DMS153 treated with DMSO at 0.1 percent for 48 hours (cell line): ENCODE results near the gene MEIS3.
"Not testable (repeated sequence)": the region's sequence is repeated elsewhere in the genome, so short reads cannot be mapped to it uniquely, and the experiment has no call there.

Source experiments
- DNase-seq: peaks from one replicate; lab custom pipeline; 2025; ENCODE audit not compliant: unreplicated experiment; lab: John Stamatoyannopoulos, UW

The MEIS3 gene

DNA sequence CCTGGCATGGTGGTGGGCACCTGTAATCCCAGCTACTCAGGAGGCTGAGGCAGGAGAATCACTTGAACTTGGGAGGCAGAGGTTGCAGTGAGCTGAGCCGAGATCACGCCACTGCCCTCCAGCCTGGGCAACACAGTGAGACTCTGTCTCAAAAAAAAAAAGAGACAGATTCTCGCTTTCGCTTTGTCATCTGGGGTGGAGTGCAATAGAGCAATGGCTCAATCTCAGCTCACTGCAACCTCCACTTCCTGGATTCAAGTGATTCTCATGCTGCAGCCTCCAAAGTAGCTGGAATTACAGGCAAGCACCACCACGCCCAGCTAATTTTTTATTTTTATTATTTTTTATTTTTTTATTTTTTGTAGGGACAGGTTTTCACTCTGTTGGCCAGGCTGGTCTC, 30.6 kb downstream of the MEIS3 start:
- DNase-seq: not testable (repeated sequence)

DNA sequence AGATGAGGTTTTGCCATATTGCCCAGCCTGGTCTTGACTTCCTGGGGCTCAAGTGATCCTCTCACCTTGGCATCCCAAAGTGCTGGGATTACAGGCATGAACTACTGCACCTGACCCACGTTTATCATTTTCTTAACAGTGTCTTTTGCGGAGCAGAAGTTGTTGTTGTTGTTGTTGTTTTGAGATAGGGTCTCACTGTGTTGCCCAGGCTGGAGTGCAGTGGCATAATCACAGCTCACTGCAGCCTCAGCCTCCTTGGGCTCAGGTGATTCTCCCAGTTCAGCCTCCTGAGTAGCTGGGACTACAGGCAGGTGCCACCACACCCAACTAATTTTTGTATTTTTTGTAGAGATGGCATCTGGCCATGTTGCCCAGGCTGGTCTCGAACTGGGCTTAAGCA, 31.7 kb downstream of the MEIS3 start:
- DNase-seq: not testable (repeated sequence)

DNA sequence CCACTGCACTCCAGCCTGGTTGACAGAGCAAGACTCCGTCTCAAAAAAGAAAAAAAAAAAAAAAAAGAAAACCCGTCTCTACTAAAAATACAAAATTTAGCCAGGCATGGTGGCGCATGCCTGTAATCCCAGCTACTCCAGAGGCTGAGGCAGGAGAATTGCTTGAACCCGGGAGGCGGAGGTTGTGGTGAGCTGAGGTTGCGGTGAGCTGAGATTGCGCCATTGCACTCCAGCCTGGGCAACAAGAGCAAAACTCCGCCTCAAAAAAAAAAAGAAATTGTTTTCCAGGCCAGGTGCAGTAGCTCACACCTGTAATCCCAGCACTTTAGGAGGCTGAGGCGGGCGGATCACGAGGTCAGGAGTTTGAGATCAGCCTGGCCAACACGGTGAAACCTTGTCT, 32.7 kb downstream of the MEIS3 start:
- not testable (repeated sequence) for DNase-seq

DNA sequence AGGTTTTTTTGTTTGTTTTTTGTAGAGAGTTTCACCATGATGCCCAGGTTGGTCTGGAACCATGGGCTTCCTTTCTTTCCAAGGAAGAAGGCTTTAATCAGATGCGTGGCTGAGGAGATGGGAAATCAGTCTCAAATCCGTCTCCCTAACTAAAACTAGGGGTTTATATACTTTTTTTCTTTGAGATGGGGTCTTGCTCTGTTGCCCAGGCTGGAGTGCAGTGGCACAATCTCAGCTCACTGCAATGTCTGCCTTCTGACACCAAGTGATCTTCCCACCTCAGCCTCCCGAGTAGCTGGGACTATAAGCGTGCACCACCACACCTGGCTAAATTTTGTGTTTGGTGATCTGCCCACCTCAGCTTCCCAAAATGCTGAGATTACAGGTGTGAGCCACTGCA, 34.8 kb downstream of the MEIS3 start:
- DNase-seq: not testable (repeated sequence)

DNA sequence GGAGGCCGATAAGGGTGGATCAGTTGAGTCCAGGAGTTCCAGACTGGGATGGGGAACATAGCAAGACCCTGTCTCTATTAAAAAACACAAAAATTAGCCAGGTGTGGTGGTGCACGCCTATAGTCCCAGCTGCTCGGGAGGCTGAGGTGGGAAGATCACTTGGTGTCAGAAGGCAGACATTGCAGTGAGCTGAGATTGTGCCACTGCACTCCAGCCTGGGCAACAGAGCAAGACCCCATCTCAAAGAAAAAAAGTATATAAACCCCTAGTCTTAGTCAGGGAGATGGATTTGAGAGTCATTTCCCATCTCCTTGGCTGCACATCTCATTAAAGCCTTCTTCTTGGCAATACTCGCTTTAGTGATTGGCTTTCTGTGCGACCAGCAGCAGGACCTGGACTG, 35.4 kb downstream of the MEIS3 start:
- DNase-seq: not testable (repeated sequence)

DNA sequence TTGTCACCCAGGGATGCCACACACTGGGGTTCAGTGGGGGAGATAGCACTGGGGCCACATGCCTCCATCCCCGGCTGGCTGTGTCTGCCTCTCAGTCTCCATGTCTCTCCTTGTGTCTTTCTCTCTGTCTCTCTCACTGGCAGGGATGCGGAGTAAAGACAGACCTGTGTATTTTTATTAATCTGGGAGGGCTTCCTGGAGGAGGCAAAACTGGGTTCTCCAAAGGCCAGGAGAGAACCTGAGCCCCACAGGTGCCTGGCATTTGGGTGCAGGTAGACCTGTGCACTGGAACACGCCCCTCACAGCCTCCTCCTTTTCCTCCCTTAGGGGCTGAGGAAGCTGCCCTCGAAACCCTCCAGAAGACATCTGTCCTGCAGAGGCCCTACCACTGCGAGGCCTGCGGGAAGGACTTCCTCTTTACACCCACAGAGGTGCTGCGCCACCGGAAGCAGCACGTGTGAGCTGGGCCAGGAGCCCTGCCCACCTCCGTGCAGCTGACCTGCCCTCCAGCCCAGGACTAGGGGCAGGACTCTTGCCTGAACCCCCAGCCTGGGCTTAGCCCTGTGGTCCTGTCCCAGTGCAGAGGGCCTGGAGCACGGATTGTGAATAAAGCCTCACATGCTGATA, 37.6 kb downstream of the MEIS3 start:
- no peak for DNase-seq

DNA sequence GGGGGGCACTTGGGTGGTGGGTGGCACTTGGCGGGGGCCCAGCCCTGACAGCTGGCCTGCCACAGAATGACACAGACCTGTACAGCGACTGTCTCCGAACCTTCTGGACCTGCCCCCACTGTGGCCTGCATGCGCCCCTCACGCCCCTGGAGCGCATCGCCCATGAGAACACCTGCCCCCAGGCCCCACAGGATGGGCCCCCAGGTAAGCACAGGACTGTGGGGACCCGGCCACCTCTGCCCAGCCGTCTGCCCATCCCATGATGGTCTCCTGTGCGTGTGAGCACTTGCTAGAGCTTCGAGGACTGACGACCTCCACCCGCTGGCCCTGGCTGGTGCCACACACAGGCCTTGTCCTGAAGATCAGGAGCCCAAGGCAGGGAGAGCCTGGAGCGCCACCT, 38.2 kb downstream of the MEIS3 start:
- DNase-seq: no peak

DNA sequence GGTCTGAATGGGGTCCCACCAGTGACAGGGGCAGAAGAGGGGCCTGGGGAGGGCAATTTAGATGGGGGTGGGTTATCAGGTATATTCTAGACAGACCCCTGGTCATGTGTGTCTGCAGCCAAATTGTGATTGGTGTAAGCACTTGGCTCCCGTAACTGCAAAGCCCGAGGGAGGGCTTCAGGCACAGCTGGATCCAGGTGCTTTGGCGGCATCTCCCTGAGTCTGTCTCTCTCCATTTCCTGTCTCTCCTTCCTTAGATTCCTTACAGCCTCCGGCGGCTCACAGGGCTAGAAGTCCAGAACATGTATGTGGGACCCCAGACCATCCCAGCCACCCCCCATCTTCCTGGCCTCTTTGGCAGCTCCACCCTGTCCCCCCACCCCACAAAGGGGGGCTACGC, 38.8 kb downstream of the MEIS3 start:
- DNase-seq: no peak

DNA sequence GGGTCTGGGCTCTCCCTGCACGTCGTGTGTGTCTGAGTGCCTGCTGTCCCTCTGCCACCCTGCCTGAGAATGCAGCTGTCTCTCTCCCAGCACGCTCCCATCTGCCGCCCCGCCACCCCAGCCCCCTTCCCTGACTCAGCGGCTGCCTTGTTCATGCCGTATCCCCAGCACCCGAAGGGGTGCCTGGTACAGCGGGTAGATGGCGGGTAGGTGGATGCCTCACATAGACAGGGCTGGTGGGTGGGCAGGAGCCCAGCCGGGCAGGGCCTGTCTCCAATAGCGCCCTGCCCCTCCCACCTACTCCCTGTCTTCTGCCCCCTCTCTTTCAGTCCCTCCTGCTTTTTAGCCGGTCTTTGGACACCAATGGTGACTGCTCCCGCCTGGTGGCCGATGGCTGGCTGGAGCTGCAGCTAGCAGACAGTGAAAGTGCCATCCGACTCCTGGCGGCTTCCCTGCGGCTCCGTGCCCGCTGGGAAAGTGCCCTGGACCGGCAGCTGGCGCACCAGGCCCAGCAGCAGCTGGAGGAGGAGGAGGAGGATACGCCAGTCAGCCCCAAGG, 39.9 kb downstream of the MEIS3 start:
- DNase-seq: no peak

DNA sequence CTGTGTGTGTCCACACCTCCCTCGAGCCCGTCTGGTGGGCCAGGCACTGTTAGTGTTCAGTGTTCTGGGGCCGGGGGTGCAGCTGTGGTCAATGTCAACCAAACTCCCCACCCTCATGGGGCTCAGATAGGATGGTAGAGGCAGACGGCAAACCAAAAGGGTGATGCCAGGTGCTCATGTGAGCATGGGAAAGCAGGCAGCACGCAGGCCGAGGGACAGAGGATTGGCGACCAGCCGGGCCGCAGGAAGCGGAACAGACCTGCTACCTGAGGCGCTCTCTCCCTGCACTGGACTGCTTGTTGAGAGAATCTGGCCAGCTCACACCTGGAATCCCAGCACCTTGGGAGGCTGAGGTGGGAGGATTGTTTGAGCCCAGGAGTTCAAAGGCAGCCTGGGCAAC, 41.1 kb downstream of the MEIS3 start:
- DNase-seq: no peak

DNA sequence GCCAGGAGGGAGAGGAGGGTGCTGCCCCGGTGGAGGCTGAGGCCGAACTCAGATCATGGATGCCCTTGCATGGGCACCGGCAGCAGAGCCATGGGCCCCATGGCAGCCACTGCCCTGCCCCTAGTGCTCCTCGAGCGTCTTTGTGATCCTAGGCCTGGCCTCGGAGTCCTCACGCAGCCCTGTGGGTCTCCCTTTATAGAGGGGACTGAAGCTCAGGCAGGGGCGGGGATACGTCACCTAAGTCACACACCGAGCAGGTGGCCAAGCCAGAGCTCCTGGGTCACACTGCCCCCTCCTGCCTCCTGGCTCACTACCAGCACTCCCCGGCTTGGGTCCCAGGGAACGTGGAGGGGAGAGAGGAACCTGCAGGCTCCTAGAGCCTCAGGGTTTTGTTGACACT, 41.5 kb downstream of the MEIS3 start:
- DNase-seq: no peak

DNA sequence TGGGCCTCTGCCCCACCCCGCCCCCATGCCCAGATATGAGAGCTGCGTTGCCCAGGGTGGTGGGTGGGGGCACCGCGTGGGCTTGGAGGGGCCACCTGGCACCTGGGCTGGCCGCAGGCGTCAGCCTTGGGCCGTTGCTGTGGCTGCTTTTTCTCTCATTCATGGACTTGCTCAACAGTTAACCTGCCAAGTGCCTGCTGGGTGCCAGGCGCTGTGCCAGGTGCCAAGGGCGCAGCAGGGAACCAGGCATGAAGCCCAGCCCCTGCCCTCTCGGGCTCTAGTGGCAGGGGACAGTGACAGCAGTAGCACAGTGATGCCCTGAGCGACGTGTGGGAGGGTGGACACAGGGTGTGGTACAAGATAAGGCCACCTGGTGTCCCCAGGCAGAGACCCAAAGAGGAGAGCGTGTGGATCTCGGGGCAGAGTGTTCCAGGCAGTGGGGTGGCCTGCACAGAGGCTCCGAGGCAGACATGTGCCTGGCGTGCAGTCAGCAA, 42.1 kb downstream of the MEIS3 start:
- DNase-seq: no peak

DNA sequence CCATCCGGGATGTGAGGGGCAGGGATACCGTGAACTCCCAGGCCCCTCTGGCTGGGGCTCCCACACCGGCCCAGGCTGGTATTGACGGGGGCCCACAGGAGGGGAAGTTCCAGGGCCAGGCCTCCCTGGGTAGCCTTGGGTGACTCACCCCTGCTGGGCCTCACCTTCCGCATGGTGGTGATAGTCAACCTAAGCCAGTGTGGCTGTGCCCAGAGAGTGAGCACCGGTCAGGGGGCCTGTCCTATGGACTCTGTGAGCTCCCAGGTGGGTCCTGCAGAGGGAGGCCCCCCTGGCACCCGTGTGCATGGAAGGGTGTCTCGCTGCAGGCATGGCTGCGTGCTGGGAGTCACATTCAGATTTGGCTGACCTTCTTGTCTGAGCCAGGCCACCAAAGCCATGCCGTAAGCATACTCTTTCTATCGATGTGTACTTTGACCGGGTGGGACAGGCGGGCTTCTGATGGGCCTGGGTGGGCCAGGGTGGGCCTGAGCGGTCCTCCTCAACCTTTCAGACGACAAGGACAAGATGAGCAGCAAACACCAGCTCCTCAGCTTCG, 42.7 kb downstream of the MEIS3 start:
- DNase-seq: no peak

DNA sequence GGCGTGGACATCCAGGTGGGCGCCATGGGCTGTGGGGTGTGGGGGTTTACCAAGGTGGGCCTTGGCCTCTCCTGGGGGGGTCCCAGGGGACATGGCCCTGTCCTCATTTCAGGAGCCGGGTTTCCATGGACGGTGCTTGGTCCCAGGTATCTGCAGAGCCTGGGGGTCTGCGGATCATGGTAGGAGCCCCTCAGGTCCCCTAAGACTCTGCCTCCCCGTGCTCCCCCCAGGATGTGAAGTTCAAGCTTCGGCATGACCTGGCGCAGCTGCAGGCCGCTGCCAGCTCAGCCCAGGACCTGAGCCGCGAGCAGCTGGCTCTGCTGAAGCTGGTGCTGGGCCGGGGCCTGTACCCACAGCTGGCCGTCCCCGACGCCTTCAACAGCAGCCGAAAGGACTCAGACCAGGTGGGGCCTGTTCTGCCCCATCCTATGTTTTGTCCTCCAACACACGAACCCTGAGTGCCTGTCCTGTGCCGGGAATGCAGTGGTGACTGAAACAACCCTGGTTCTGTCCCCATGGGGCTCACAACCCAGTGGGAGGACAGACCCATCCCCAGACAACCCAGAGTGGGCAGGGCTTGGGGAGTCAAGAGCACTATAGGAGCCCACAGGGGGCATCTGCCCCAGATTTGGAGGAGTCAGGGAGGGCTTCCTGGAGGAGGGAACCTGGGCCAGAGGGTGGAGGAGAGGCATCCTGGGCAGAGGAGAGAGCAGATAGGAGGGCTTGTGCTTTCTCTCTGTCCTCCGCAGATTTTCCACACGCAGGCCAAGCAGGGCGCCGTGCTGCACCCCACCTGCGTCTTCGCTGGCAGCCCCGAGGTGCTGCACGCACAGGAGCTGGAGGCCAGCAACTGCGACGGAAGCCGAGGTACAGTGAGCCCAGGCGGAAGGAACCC, 43.4 kb downstream of the MEIS3 start:
- DNase-seq: no peak

DNA sequence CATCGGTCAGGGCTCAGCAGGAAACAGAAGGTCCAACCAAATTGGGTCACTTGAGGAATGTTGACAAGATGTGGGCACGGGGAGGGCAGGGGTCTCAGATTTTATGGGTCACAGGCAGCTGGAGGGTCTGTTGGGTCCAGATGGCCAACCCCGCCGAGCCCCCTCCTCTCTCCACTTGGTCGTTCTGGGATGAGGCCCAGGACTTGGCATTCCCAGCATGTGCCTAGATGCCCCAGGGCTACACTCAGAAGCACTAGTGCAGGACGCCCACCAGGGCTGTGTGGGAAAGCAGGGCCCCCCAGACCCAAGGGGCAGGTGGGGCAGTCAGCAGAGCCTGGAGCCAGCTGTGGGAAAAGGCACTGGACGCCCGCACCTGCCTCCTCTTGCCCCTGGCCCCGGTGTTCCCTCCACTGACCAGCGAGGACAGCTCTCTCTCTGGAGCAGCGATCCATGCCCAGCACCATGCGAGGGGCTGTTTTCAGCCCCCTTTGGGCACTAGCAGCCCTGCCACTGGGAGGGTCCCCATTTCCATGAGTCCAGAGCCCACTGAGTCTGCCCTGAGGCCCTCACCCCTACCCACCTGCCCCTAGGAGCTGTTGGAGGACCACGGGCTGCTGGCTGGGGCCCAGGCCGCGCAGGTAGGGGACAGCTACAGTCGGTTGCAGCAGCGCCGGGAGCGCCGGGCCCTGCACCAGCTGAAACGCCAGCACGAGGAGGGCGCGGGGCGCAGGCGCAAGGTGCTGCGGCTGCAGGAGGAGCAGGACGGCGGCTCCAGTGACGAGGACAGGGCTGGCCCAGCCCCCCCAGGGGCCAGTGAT, 44.2 kb downstream of the MEIS3 start:
- DNase-seq: no peak

DNA sequence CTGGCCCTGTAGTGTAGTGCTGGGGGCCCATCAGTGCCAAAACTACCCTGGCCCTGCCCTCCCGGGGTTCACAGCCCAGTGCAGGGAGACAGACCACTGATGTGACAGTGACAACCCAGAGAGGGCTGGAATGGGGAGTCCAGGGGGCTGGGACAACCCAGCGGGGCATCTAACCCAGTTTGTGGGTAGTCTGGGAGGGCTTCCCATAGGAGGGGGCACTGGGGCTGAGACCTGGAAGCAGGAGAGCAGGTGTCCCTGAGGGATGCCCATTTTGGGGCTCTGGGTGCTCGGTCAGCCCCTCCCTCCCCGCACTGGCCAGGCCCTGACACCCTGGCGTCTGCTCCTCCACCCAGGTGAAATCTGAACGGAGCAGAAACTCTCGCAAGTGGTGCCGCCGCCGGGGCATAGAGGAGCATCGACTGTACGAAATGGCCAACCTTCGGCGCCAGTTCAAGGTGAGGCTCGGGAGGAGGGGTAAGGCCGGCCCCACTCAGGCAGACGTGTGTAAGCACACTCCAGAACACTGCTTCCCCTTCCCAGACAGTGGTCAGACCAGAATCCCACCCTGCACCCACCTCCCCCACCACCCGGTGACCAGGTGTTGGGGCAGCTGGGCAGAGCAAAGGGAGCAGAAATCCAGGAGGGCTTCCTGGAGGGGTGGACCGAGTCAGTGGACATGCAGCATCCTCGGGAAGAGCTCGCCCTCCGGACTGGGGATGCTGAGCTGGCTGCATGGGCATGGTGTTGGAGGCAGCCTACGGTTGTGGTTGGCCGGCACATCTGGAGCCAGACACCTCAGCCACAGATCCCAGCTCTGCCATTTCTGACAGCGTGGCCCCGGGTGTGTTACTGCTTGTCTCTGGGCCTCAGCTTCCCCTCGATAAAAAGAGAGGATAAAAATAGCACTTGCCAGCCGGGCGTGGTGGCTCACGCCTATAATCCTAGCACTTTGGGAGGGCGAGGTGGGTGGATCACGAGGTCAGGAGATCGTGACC, 45.8 kb downstream of the MEIS3 start:
- DNase-seq: no peak

DNA sequence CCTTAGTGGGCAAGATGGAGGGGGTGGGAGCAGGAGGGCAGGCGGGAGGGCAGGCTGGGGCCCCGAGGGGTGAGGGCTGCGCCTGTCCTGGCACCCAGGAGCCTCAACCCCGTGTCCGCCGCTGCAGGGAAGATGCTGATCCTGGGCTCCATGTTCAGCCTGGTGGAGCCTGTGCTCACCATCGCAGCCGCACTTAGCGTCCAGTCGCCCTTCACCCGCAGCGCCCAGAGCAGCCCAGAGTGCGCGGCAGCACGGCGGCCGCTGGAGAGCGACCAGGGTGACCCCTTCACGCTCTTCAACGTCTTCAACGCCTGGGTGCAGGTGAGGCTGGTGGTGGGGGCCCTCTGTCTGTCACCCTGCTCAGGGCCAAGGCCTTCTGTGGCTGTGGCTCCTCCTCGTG, 46.7 kb downstream of the MEIS3 start:
- no peak for DNase-seq

DNA sequence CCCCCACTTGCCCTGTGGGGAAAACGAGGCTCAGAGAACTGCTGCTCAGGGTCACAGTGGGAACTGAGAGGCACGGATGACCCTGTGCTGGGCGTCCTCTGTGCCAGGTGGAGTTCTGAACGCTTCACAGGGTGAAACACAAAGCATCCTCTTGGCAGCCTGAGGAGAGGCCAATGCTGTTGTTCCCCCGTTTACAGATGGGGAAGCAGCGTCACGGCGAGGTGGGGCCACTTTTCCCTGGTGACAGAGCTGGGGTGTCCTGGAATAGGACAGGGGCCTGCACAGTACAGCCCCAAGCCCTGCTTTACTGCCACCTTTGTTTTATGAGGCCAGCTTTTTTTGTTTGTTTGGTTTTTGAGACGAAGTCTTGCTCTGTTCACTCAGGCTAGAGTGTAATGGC, 48.1 kb downstream of the MEIS3 start:
- no peak for DNase-seq

DNA sequence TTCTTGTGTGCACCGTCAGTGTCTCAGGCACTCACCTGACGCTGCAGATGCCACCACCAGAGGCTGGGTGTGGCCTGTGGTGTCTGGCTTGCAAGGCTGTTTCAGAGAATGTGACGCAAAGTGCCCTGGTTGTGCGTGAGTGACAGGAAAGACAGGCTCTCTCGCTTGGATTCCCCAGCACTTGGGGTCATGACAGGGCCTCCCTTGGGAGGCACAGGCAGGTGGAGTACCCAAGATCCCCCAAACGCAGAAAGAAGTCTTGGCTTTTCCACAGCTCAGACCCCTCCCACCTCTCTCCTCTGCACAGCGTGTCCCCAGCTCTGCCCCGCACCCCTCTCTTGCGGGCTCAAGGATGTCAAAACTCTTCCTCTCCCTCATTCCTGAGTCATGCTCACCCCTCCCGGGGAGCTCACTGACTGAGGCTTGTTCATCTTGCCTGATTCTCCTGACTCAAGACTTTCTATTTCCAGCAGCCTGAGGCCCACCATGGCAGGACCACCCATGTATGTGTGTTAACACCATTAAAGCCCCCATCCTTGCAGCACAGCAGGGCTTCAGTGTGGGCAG, 49.2 kb downstream of the MEIS3 start:
- DNase-seq: no peak
